ENCODE results near the gene LETM1.

DNA sequence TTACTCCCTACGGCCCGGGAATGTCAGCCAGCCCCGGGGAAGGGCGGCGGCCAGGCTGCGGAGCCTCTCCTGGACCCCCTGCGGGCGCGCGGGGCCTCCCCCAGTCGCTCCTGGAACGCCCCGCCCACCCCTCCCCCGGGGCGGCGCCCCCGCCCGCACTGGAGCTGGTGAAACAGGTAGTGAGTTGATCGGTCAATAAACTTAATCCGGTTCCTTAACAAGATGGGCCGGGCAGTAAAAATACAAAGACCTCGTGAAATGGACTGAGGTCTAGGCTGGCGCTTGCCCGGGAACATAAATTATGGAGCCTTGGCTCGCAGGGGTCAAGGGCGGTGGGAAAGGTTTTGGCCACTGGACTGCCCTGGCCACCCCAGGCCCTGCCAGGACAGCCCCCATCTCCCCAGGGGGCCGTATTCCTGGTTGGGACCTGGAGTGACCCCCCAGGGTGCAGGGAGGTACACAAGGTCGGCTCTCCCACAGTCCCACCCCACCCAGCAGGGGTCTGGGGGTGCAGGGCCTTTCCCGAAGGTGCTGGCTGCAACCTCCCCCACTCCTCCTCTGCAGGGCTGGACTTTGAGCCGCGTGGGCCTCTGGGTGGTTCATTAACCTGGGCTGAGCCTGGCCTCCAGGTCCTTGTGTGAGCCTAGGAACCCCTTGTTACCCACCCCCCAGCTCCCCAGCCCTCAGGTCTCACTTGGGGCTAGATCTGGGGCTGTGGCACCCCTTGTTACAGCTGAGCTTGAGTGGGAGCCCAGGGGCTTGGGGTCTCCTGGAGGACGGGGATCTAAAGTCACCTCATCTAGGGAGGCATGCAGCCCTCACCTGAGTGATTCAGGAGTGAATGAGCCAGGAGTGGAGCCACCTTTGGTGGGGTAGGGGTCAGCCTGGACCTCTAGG is 60.4 kb downstream of the LETM1 start:
- TF ChIP-seq, protein P1, sequence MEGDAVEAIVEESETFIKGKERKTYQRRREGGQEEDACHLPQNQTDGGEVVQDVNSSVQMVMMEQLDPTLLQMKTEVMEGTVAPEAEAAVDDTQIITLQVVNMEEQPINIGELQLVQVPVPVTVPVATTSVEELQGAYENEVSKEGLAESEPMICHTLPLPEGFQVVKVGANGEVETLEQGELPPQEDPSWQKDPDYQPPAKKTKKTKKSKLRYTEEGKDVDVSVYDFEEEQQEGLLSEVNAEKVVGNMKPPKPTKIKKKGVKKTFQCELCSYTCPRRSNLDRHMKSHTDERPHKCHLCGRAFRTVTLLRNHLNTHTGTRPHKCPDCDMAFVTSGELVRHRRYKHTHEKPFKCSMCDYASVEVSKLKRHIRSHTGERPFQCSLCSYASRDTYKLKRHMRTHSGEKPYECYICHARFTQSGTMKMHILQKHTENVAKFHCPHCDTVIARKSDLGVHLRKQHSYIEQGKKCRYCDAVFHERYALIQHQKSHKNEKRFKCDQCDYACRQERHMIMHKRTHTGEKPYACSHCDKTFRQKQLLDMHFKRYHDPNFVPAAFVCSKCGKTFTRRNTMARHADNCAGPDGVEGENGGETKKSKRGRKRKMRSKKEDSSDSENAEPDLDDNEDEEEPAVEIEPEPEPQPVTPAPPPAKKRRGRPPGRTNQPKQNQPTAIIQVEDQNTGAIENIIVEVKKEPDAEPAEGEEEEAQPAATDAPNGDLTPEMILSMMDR (IDR thresholded peaks at IDR 0.05): no peak
- TF ChIP-seq POLR2A (IDR thresholded peaks at IDR 0.05): no peak

All from adrenal gland (tissue), 5 donors.